ENCODE results near the gene MAST3.

- no peak for TF ChIP-seq POLR2A (IDR thresholded peaks at IDR 0.05)
- TF ChIP-seq, protein P1, sequence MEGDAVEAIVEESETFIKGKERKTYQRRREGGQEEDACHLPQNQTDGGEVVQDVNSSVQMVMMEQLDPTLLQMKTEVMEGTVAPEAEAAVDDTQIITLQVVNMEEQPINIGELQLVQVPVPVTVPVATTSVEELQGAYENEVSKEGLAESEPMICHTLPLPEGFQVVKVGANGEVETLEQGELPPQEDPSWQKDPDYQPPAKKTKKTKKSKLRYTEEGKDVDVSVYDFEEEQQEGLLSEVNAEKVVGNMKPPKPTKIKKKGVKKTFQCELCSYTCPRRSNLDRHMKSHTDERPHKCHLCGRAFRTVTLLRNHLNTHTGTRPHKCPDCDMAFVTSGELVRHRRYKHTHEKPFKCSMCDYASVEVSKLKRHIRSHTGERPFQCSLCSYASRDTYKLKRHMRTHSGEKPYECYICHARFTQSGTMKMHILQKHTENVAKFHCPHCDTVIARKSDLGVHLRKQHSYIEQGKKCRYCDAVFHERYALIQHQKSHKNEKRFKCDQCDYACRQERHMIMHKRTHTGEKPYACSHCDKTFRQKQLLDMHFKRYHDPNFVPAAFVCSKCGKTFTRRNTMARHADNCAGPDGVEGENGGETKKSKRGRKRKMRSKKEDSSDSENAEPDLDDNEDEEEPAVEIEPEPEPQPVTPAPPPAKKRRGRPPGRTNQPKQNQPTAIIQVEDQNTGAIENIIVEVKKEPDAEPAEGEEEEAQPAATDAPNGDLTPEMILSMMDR (IDR thresholded peaks at IDR 0.05 in 8 of 11, conservative IDR thresholded peaks at IDR 0.05 in 3 of 11) = no peak
Measured at GRCh38 chr19:18053576-18054219, 43.9 kb upstream of the MAST3 start.
